DOHH2 (cell line): Measurements from ENCODE around the gene TFB1M.

Experiments used
- CTCF ChIP-seq: fragments of 200-600 bp; sonication (generic); IDR thresholded peaks from one replicate; pipeline ENCODE4 v1.5.1; 2014; ENCODE audit warnings: antibody characterized with exemption, mild to moderate bottlenecking, low read depth, low read length; ENCODE audit not compliant: poor library complexity, severe bottlenecking
- EZH2phosphoT487 ChIP-seq: fragments of 200-600 bp; sonication (generic); IDR thresholded peaks from 2 replicates; pipeline ENCODE4 v1.6.1; 2017; ENCODE audit warnings: borderline replicate concordance, mild to moderate bottlenecking, antibody characterized with exemption, low read length, moderate library complexity, mixed read lengths

- TF ChIP-seq CTCF (no peak), EZH2phosphoT487 (no peak)
Observed at GRCh38 chr6:155259204-155259603, 55.1 kb downstream of the TFB1M start.
